SW 1271 (cell line): ENCODE data around the gene SLU7.
A peak's percentile ranks its signal among the peaks of the same experiment; 100 is the strongest.

ENCODE experiments used
- DNase-seq, 2 experiments: peaks; one replicate each; lab custom pipeline; 2025; lab: John Stamatoyannopoulos, UW

SLU7 gene

GRCh38 chr5:160419458-160420330 lies 813 bp upstream of the SLU7 start:
- DNase-seq = no peak

- DNase-seq = peak; percentile 91 to 94
Observed at GRCh38 chr5:160399402-160400353, 19.2 kb downstream of the SLU7 start, which contains the start of gene FAM200C. Gene FAM200C (minus strand): TSS chr5:160400054. CDS start chr5:160395490, 4,564 bp downstream.

- no peak for DNase-seq
Observed at GRCh38 chr5:160398806-160399205, 20.1 kb downstream of the SLU7 start.

- DNase-seq = no peak
Observed at GRCh38 chr5:160397492-160397891, 21.4 kb downstream of the SLU7 start.

GRCh38 chr5:160395111-160395510 lies 23.8 kb downstream of the SLU7 start:
- DNase-seq = no peak

- DNase-seq = peak in 1 of 2 experiments; percentile 65
Observed at GRCh38 chr5:160390787-160391696, 27.8 kb downstream of the SLU7 start.

GRCh38 chr5:160387445-160387844 lies 31.4 kb downstream of the SLU7 start:
- DNase-seq = no peak

GRCh38 chr5:160385496-160385895 lies 33.4 kb downstream of the SLU7 start:
- no peak for DNase-seq

- no peak for DNase-seq
Observed at GRCh38 chr5:160384681-160385080, 34.2 kb downstream of the SLU7 start.

GRCh38 chr5:160382346-160382745 lies 36.5 kb downstream of the SLU7 start:
- no peak for DNase-seq

- no peak for DNase-seq
Observed at GRCh38 chr5:160380041-160380440, 38.8 kb downstream of the SLU7 start.

GRCh38 chr5:160379511-160379910 lies 39.4 kb downstream of the SLU7 start:
- DNase-seq = no peak

- no peak for DNase-seq
Observed at GRCh38 chr5:160378330-160378729, 40.6 kb downstream of the SLU7 start.

- DNase-seq = no peak
Observed at GRCh38 chr5:160377651-160378050, 41.2 kb downstream of the SLU7 start.

- DNase-seq = no peak
Observed at GRCh38 chr5:160376416-160376815, 42.5 kb downstream of the SLU7 start.

GRCh38 chr5:160375701-160376100 lies 43.2 kb downstream of the SLU7 start:
- no peak for DNase-seq

- DNase-seq = no peak
Observed at GRCh38 chr5:160375166-160375565, 43.7 kb downstream of the SLU7 start.

GRCh38 chr5:160371294-160371693 lies 47.6 kb downstream of the SLU7 start:
- no peak for DNase-seq

GRCh38 chr5:160370713-160371034 lies 48.2 kb downstream of the SLU7 start:
- no peak for DNase-seq

GRCh38 chr5:160369990-160370712 lies 48.7 kb downstream of the SLU7 start, which contains the start of gene C1QTNF2:
Gene C1QTNF2 (minus strand): TSS chr5:160370626. CDS start chr5:160355011, 15,615 bp downstream.
- no peak for DNase-seq

GRCh38 chr5:160367885-160368284 lies 51.0 kb downstream of the SLU7 start:
- no peak for DNase-seq
